Measurements from ENCODE around the gene PSMD1. TPM values are rescaled to one million over a fixed set of nuclear protein-coding genes. Genes with fewer than 3 reads are reported as not detected.
"Not testable (repeated sequence)": the region's sequence is repeated elsewhere in the genome, so short reads cannot be mapped to it uniquely, and the experiment has no call there.

PSMD1 gene
- total RNA-seq, 2 donors from 2014 or later = 99.7 to 105 TPM

GRCh38 chr2:231117922-231118613, 61.4 kb downstream of the PSMD1 start:
- Mint-ChIP-seq H3K9me3 (no peaks in the 10 kb centered on the region), H3K36me3 (no peaks in the 10 kb centered on the region), H3K27ac (no peak overlapping the region)
- ATAC-seq (no peak), DNase-seq (ENCODE audit: low spot score in 2 of 2) (no peak)

- no peak overlapping the region for H3K27ac Mint-ChIP-seq
- H3K36me3 Mint-ChIP-seq = no peaks in the 10 kb centered on the region
- no peaks in the 10 kb centered on the region for H3K9me3 Mint-ChIP-seq
- DNase-seq (ENCODE audit: low spot score in 2 of 2) (no peak), ATAC-seq (no peak)
These were observed 61.9 kb downstream of the PSMD1 start for GRCh38 chr2:231118614-231118942.

GRCh38 chr2:231123362-231123898, 66.8 kb downstream of the PSMD1 start:
- Mint-ChIP-seq H3K27ac (no peak overlapping the region), H3K36me3 (no peaks in the 10 kb centered on the region), H3K9me3 (no peaks in the 10 kb centered on the region)
- peak in 1 of 2 donors; percentile 63 for ATAC-seq
- no peak for DNase-seq (ENCODE audit: low spot score in 2 of 2)

GRCh38 chr2:231124838-231125568, 68.3 kb downstream of the PSMD1 start, which contains the start of gene HTR2B:
HTR2B (minus strand) TSS chr2:231125042; CDS start chr2:231123764, 1,278 bp downstream.
- Mint-ChIP-seq H3K9me3 (no peaks in the 10 kb centered on the region), H3K36me3 (no peaks in the 10 kb centered on the region), H3K27ac (peak within 1 kb of the TSS in 1 of 2 donors; percentile 25)
- DNase-seq (ENCODE audit: low spot score in 2 of 2) = no peak
- peak in 1 of 2 donors; percentile 92 for ATAC-seq

GRCh38 chr2:231126123-231126522, 69.5 kb downstream of the PSMD1 start:
- Mint-ChIP-seq H3K27ac (no peak overlapping the region), H3K36me3 (no peaks in the 10 kb centered on the region), H3K9me3 (no peaks in the 10 kb centered on the region)
- no peak for DNase-seq (ENCODE audit: low spot score in 2 of 2)
- no peak for ATAC-seq

GRCh38 chr2:231127480-231127879, 70.8 kb downstream of the PSMD1 start:
- no peak for ATAC-seq

GRCh38 chr2:231127936-231128335, 71.3 kb downstream of the PSMD1 start:
- H3K27ac Mint-ChIP-seq = no peak overlapping the region
- no peaks in the 10 kb centered on the region for H3K9me3 Mint-ChIP-seq
- H3K36me3 Mint-ChIP-seq = no peaks in the 10 kb centered on the region
- no peak for ATAC-seq
- DNase-seq (ENCODE audit: low spot score in 2 of 2) = no peak

More at GRCh38 chr2:231127480-231127879, 70.8 kb downstream of the PSMD1 start:
- Mint-ChIP-seq H3K27ac (no peak overlapping the region), H3K36me3 (no peaks in the 10 kb centered on the region), H3K9me3 (no peaks in the 10 kb centered on the region)
- no peak for DNase-seq (ENCODE audit: low spot score in 2 of 2)

- Mint-ChIP-seq H3K9me3 (no peaks in the 10 kb centered on the region), H3K27ac (no peak overlapping the region), H3K36me3 (no peaks in the 10 kb centered on the region)
- ATAC-seq = no peak
- no peak for DNase-seq (ENCODE audit: low spot score in 2 of 2)
These were observed 71.9 kb downstream of the PSMD1 start for GRCh38 chr2:231128541-231128940.

- ATAC-seq (no peak), DNase-seq (ENCODE audit: low spot score in 2 of 2) (no peak)
- Mint-ChIP-seq H3K9me3 (no peaks in the 10 kb centered on the region), H3K36me3 (no peaks in the 10 kb centered on the region), H3K27ac (no peak overlapping the region)
These were observed 72.5 kb downstream of the PSMD1 start for GRCh38 chr2:231129216-231129615.

- Mint-ChIP-seq H3K9me3 (no peaks in the 10 kb centered on the region), H3K36me3 (no peaks in the 10 kb centered on the region), H3K27ac (no peak overlapping the region)
- no peak for DNase-seq (ENCODE audit: low spot score in 2 of 2)
- ATAC-seq = no peak
These were observed 73.8 kb downstream of the PSMD1 start for GRCh38 chr2:231130336-231131056.

GRCh38 chr2:231132129-231132528, 75.5 kb downstream of the PSMD1 start:
- Mint-ChIP-seq H3K27ac (no peak overlapping the region), H3K9me3 (no peaks in the 10 kb centered on the region), H3K36me3 (no peaks in the 10 kb centered on the region)
- no peak for ATAC-seq
- no peak for DNase-seq (ENCODE audit: low spot score in 2 of 2)

- ATAC-seq (no peak), DNase-seq (ENCODE audit: low spot score in 2 of 2) (no peak)
- Mint-ChIP-seq H3K27ac (no peak overlapping the region), H3K9me3 (no peaks in the 10 kb centered on the region), H3K36me3 (no peaks in the 10 kb centered on the region)
These were observed 76.9 kb downstream of the PSMD1 start for GRCh38 chr2:231133365-231134099.

- Mint-ChIP-seq H3K9me3 (no peaks in the 10 kb centered on the region), H3K27ac (no peak overlapping the region), H3K36me3 (no peaks in the 10 kb centered on the region)
- DNase-seq (ENCODE audit: low spot score in 2 of 2) (no peak), ATAC-seq (no peak)
These were observed 78.4 kb downstream of the PSMD1 start for GRCh38 chr2:231134910-231135655.

- no peak for DNase-seq (ENCODE audit: low spot score in 2 of 2)
- no peaks in the 10 kb centered on the region for H3K36me3 Mint-ChIP-seq
These were observed 82.0 kb downstream of the PSMD1 start for GRCh38 chr2:231138699-231139098.

GRCh38 chr2:231139796-231140195, 83.1 kb downstream of the PSMD1 start:
- Mint-ChIP-seq H3K9me3 (no peaks in the 10 kb centered on the region), H3K27ac (no peak overlapping the region), H3K36me3 (no peaks in the 10 kb centered on the region)
- no peak for ATAC-seq
- no peak for DNase-seq (ENCODE audit: low spot score in 2 of 2)

More at GRCh38 chr2:231138699-231139098, 82.0 kb downstream of the PSMD1 start:
- Mint-ChIP-seq H3K9me3 (no peaks in the 10 kb centered on the region), H3K27ac (no peak overlapping the region)
- no peak for ATAC-seq

GRCh38 chr2:231140808-231141207, 84.1 kb downstream of the PSMD1 start:
- not testable (repeated sequence) for H3K27ac Mint-ChIP-seq; ATAC-seq; H3K36me3 Mint-ChIP-seq; DNase-seq (ENCODE audit: low spot score in 2 of 2); H3K9me3 Mint-ChIP-seq
